ENCODE measurements around the gene CRP. TPM values are rescaled to one million over a fixed set of nuclear protein-coding genes. Genes with fewer than 3 reads are reported as not detected.
"Not testable (repeated sequence)": the region's sequence is repeated elsewhere in the genome, so short reads cannot be mapped to it uniquely, and the experiment has no call there.

CRP gene
- 1 to 10 TPM in 1 of 3 donors, under 1 TPM in 1, not detected in 1; 0.07 to 4.6 TPM for polyA plus RNA-seq

GRCh38 chr1:159714529-159714928 is at the start of gene CRP:
Gene CRP, minus strand, starts transcription at chr1:159714589. Its CDS starts 104 bp downstream, at chr1:159714485.
- WGBS, 3 donors: 53 to 85% (median 82%) methylated on average over 6 of the region's 6 CpGs
- H3K27ac ChIP-seq (ENCODE audit: low read depth, low read length): no peak within 1 kb of the TSS

- no peak overlapping the region for H3K27ac ChIP-seq (ENCODE audit: low read depth, low read length)
- WGBS, 3 donors: 6 to 35% (median 11%) methylated on average over 1 of the region's 1 CpG
Observed at GRCh38 chr1:159763686-159764085, 49.3 kb upstream of the CRP start.

- no peak overlapping the region for H3K27ac ChIP-seq (ENCODE audit: low read depth, low read length)
Observed at GRCh38 chr1:159756397-159756796, 42.0 kb upstream of the CRP start.

GRCh38 chr1:159755451-159756007 is 41.1 kb upstream of the CRP start:
- 80 to 83% (median 82%) methylated on average over 3 of the region's 3 CpGs for WGBS, 3 donors

GRCh38 chr1:159753386-159753785 is 39.0 kb upstream of the CRP start:
- H3K27ac ChIP-seq (ENCODE audit: low read depth, low read length): no peak overlapping the region
- 37 to 75% (median 70%) methylated on average over 4 of the region's 4 CpGs for WGBS, 3 donors

More at GRCh38 chr1:159755451-159756007, 41.1 kb upstream of the CRP start:
- no peak overlapping the region for H3K27ac ChIP-seq (ENCODE audit: low read depth, low read length)

- H3K27ac ChIP-seq (ENCODE audit: low read depth, low read length): no peak overlapping the region
- 13 to 25% (median 16%) methylated on average over 4 of the region's 4 CpGs for WGBS, 3 donors
Observed at GRCh38 chr1:159752135-159752580, 37.8 kb upstream of the CRP start.

GRCh38 chr1:159751031-159751430 is 36.6 kb upstream of the CRP start:
- no peak overlapping the region for H3K27ac ChIP-seq (ENCODE audit: low read depth, low read length)

GRCh38 chr1:159750621-159751020 is 36.2 kb upstream of the CRP start:
- H3K27ac ChIP-seq (ENCODE audit: low read depth, low read length): no peak overlapping the region

- 68 to 80% (median 78%) methylated on average over 2 of the region's 2 CpGs for WGBS, 3 donors
- H3K27ac ChIP-seq (ENCODE audit: low read depth, low read length): no peak overlapping the region
Observed at GRCh38 chr1:159749630-159750029, 35.2 kb upstream of the CRP start.

- WGBS, 3 donors: 93 to 95% (median 94%) methylated on average over 1 of the region's 1 CpG
- H3K27ac ChIP-seq (ENCODE audit: low read depth, low read length): no peak overlapping the region
Observed at GRCh38 chr1:159748370-159748769, 34.0 kb upstream of the CRP start.

GRCh38 chr1:159746666-159747065 is 32.3 kb upstream of the CRP start:
- 18 to 44% (median 30%) methylated on average over 3 of the region's 3 CpGs for WGBS, 3 donors
- no peak overlapping the region for H3K27ac ChIP-seq (ENCODE audit: low read depth, low read length)

- H3K27ac ChIP-seq (ENCODE audit: low read depth, low read length): no peak overlapping the region
Observed at GRCh38 chr1:159743651-159744410, 29.4 kb upstream of the CRP start.

GRCh38 chr1:159737238-159737916 is 23.0 kb upstream of the CRP start:
- 77 to 86% (median 86%) methylated on average over 4 of the region's 4 CpGs for WGBS, 3 donors
- H3K27ac ChIP-seq (ENCODE audit: low read depth, low read length): no peak overlapping the region

More at GRCh38 chr1:159743651-159744410, 29.4 kb upstream of the CRP start:
- 71 to 79% (median 77%) methylated on average over 5 of the region's 5 CpGs for WGBS, 3 donors

GRCh38 chr1:159723188-159723587 is 8.8 kb upstream of the CRP start:
- H3K27ac ChIP-seq (ENCODE audit: low read depth, low read length): not testable (repeated sequence)
- WGBS, 3 donors: 91 to 95% (median 92%) methylated on average over 5 to 6 of the region's 6 CpGs

GRCh38 chr1:159719990-159720389 is 5.6 kb upstream of the CRP start:
- WGBS, 3 donors: 71 to 83% (median 80%) methylated on average over 2 of the region's 2 CpGs
- H3K27ac ChIP-seq (ENCODE audit: low read depth, low read length): no peak overlapping the region

GRCh38 chr1:159715855-159716254 is 1.5 kb upstream of the CRP start:
- 38 to 74% (median 64%) methylated on average over 1 of the region's 1 CpG for WGBS, 3 donors
- H3K27ac ChIP-seq (ENCODE audit: low read depth, low read length): no peak overlapping the region

GRCh38 chr1:159712080-159712479 is 2.3 kb downstream of the CRP start:
- H3K27ac ChIP-seq (ENCODE audit: low read depth, low read length): no peak overlapping the region
- 33 to 61% (median 55%) methylated on average over 1 of the region's 1 CpG for WGBS, 3 donors

- WGBS, 3 donors: 82 to 87% (median 83%) methylated on average over 6 of the region's 6 CpGs
- H3K27ac ChIP-seq (ENCODE audit: low read depth, low read length): no peak overlapping the region
Observed at GRCh38 chr1:159707472-159708260, 6.7 kb downstream of the CRP start.

- H3K27ac ChIP-seq (ENCODE audit: low read depth, low read length): no peak overlapping the region
- WGBS, 3 donors: 48 to 64% (median 63%) methylated on average over 3 of the region's 3 CpGs
Observed at GRCh38 chr1:159705904-159706256, 8.5 kb downstream of the CRP start.
